HG03460 (cell line): ENCODE measurements around the gene PRPF40A.

Experiments used
- ATAC-seq: cut with Tn5 transposase; IDR thresholded peaks from one replicate; pipeline ENCODE4 v1.9.1; 2021; ENCODE audit not compliant: unreplicated experiment

The PRPF40A gene

DNA sequence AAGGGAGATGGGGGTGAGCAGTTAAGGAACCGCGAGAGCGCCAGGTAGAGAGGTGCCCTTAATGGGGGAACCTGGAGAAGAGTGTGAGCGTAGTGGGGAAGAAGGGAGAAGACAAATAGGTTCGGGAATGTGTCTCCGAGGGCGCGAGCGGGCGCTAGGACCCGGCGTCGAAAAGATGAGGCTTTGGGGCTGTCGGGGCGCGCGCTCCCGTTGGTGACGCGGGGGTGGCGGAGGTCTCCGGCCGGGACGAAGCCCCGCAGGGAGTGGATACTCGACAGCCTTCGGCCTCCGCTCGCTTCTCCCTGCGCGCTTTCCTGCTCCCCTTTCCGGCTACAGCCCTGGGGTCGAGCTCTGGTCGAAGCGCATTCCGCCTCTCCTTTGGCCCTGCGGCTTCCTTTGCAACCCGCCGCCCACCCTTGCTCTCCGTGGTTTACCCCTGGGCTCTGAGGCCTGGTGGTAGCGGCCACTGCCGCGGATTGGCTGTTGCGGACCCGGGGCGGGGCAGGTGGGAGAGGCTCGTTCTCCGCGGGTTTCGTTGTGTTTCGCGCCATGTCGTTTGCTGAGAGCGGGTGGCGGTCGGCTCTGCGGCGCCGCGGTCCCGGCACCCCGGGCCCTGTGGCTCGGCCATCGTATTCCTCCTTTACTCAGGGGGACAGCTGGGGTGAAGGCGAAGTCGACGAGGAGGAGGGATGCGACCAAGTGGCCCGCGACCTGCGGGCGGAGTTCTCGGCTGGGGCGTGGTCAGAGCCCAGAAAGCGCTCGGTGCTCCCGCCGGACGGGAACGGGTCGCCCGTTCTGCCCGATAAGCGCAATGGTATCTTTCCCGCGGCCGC is 1.0 kb upstream of the PRPF40A start, which contains the start of gene ARL6IP6:
Gene ARL6IP6 (plus strand): TSS at position 545 of the 833 bp plus-strand sequence. CDS start 5 bp downstream, at position 550.
- ATAC-seq = peak; percentile 64

DNA sequence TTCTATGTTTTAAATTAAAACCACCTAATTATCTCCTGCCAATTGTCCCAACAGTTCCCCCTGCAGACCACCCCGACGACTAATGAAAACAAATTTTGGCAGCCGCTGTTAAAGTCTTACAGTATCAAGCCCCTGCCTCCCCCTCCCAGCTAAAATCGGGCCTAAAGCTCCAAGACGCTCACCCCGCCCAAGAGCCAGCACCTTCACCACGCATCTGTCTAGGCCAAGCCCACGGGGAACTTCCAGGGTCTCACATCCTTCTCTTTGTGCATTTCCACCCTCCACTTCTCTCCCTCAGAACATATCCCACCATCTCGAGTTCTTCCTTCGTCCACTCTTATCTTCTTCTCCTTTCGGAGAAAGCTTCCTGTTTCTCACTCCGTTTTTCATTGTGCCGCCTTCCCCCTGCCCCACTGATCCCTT is 445 bp downstream of the PRPF40A start:
- ATAC-seq = peak; percentile 0

DNA sequence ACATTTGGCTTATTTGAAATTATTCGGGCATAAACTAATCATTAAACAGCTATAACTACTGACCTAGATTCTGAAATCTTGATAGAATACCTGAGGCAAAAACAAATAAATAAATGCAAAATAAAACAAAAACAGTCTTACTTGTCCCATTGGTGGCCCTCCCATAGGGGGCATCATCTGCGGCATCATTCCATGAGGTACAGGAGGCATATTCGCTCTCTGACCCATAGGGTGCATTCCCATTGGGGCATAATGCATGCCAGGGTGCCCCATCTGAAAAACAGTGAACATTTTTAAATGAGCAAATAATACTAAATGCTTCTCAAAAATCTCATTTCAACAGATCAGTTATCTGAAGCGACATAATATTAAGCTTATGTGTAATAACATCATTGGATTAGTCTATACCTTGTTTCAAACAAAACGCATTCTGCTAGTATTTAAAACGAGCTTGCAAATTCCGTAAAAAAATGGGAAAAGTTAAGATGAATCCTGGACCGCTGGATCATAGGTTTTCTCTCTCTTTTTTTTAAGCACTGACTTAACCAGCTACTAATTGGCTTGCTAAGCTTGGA is 1.3 kb downstream of the PRPF40A start:
- no peak for ATAC-seq

DNA sequence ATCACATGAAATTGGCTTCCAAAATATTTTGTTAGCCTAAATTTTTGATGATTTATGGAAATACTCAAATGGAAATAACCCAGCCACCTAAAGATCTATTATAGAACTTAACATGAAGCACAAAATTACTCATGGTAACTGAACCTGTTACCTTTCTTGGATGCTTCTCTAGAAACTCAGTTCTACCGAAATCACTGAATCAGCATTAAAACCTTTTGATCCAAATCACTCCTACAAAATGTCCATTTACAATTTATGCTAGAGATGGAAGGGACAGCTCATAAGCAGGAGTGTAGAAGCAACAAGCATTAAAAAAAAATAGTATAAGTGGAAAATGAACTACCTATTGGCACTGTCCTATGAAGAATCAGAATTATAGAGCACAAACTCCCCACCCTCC is 2.1 kb downstream of the PRPF40A start:
- no peak for ATAC-seq

DNA sequence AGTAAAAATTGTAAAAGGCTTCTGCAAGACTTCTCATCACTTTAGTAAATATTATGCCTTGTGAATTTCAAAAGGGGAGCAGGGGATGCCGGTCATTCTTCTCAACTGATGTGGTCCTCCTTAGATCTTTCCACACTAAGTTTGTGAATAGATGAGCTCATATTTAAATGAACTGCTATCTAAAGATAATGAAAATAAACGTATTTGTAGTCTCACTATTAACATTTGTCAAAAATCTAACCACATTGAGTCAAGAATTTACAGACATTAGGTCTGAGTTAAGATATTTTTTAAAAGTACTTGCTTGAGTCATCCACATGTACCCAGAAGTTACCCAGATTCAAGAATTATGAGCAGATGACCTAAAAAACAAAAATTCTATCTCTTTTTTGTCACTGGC is 6.5 kb downstream of the PRPF40A start:
- no peak for ATAC-seq

DNA sequence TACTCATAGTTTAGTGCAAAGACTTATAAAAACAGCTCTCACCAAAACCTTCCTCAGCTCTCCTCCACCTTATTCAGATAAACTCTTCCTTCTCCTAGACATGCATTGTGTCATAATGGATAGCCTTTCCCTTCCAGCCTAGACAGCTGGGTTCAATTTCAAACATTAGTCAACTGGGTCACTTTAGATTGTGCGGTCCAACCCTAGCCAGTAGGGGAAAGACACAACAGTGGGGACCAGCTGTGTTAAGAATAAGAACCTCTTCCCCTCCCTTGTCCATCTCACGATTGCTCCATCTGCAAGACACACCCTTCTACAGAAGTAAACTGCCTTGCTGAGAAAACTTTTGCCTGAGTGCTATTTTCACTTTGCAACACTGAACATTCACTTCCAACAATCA is 8.5 kb downstream of the PRPF40A start:
- ATAC-seq = no peak

DNA sequence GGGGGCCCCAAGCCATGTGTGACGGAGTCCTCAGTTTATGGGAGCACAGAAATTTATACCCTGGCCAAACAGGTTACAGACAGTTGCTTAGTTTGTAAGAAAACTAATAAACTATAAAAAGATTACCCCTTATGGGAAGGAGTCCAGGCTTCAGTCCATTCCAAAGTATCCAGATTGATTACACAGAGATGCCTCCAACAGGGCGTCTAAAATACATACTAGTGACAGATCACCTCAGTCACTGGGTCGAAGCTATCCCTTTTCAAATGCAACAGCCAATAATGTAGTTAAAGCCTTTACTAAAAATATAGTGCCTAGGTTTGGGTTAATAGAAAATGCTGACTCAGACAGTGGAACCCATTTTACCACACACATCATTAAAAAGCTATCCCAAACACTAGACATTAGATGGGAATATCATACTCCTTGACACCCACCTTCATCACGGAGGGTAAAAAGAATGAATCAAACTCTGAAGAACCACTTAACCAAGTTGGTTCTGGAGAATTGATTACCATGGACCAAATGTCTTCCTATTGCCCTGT is 10.7 kb downstream of the PRPF40A start:
- no peak for ATAC-seq

DNA sequence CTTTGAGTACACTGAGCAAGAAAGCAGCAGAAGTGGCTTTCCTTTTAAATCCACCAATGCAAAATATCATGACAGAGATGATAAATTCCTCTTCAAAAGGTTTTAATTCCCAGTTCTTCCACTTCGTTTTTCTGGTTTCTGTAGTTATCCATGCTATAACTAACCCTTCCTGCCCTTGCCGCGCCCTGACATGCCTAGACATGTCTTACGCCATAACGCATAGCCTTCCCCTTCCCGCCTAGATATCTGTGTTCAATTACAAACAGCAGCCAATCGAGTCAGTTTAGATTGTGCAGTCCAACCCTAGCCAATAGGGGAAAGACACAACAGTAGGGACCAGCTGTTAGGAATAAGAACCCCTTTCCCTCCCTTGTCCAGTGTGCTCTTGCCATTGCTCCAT is 16.1 kb downstream of the PRPF40A start:
- no peak for ATAC-seq

DNA sequence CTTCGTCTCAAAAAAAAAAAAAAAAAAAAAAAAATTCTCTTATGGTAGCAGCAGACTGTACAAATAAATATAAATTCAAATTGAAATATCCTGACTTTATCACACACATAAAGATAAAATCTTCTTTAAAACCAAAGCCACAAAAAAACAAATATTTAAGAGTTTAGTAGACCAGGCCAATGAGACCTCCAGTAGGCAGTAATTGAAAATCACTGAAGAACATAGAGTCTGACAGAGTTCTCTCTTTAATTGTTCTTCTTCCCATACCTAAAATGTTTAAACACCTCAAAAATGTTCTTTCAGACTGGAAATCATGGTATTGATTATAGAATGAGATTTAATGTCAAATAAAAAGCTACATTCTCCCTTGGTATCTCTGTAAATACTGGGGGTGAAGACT is 20.8 kb downstream of the PRPF40A start:
- no peak for ATAC-seq

DNA sequence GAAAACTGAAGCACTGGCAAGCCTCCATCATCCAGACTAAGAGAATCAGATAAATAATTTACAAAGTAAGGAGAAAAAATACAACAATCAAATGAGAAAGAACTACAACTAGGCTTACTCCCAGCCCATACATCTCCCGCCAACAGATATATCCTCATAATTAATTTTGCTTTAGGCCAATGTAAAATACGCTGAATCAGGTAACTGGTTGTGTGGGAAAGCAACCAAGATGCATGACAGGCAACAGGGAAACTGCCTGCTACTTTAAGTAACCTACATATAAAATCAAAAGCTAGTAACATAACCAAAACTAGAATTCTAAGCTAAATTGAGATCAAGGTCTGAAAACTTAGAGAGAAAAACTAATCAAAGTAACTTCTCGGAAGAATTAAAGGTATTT is 21.5 kb downstream of the PRPF40A start:
- ATAC-seq = no peak

DNA sequence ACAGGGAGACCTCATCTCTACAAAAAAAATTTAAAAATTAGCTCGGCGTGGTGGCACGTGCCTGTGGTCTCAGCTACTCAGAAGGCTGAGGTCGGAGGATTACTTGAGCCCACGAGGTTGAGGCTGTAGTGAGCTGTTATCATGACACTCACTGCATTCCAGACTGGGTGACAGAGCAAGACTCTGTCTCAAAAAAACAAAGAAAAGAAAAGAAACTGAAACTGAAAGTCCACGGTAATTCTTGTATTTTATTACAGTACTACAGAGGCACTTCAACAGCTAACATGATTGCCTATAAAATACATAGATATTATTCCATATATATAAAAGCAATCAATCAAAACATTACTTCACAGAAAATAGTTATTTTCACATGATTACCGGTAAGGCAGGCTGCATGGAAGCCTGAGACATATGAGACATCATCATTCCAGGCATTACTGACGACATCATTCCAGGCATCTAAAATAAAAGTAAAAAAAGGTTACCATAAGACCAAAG is 23.1 kb downstream of the PRPF40A start:
- ATAC-seq = peak; percentile 52

DNA sequence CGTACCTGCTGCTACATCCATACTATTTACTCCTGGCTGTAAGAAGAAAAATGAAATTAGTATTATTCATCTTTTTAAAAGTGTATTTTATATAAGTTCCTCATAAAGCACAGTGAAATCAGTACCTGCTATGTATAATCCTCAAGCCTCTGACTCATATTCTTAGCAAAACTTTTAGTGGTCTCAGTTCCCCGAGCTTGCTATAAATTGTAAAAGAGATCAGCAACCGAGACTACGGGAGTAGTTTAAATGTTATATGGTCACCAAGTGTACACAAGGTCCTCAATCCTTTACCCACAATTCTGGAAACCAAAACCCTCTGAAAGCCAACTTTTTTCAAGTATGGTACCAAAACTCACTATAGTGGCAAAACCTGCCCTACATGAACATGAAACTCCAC is 24.2 kb downstream of the PRPF40A start:
- ATAC-seq = peak; percentile 80

DNA sequence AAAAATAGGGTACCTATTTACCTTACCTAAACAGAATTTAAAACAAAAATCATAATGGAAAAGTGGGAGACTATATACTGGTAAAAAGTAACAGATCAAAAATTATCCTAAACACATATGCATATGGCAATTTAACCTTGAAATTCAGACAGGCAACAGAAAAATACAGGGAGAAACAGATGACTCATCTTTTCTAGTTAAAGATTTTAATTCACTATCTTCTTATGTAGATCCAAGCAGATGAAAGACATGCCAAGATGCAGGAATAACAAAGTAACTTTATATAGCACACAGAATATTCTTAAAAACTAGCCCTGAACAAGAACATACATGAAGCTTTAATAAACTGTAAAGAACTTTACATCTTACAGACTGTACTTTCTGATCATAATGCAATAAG is 30.9 kb downstream of the PRPF40A start:
- ATAC-seq = no peak

DNA sequence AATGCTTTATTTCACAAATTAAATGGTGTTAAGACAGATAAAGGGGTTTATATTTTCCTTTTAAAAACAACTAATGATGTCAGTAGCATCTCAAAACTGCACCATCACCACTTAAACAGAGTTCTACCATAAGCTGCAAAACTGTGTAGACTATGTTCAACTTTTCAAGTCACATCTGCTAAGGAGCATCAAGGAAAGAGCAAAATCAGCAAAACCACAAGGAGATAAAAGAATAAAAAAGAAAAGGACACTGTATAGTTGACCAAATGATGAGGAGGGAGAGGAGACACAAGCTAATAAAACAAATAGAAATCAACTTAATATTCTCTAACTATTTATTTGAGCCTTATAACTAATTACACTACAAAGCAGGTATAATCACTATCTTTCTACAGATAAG is 33.9 kb downstream of the PRPF40A start:
- ATAC-seq = no peak

DNA sequence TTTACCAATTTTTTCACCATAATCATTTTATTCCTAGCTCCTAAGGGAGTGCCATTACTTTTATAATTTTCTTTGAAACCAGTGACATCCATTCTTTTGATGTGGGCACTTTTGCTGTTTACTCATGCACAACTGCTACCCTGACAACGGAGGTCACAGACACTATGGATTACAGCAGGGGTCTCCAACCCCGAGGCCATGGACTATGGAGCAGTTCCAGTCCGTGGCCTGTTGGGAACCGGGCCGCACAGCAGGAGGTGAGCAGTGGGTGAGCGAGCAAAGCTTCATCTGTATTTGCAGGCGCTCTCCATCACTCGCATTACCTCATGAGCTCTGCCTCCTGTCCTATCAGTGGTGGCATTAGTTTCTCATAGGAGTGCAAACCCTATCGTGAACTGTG is 34.6 kb downstream of the PRPF40A start:
- ATAC-seq = no peak

DNA sequence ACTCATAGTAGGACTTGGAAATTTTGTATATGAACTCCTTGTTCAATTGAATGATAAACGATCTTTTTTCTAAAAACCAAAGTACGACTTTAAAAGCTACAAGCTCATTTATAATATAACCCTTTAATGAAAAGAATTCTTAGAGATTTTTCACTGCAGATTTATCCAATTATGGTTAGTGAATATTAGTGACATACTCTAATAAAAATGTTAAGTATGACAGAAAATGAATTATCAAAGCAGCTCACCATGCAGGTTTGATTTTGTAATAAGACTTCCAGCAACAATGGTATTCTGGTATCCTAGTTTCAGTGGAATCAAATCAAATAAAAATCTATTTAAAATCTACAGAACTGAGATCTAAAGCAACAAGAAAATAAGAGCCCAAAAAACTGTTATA is 38.5 kb downstream of the PRPF40A start:
- ATAC-seq = no peak

DNA sequence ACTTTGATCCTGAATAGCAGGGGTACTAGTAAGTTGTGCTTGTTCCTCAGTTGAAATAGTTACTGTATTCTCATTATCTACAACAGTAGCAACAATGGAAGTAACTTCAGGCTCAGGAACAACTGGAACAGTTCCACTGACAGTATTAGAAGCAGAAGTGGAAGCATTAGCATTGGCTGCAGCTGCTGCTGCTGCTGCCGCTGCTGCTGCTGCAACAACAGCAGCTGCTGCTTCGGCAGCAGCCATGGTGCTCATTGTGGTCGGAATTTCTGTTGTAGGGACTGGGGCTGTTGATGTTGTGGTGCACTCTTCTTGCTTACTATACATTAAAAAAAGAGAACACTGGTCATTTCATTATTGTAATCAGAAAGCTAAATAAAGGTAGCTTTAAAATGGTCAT is 40.8 kb downstream of the PRPF40A start:
- ATAC-seq = no peak

DNA sequence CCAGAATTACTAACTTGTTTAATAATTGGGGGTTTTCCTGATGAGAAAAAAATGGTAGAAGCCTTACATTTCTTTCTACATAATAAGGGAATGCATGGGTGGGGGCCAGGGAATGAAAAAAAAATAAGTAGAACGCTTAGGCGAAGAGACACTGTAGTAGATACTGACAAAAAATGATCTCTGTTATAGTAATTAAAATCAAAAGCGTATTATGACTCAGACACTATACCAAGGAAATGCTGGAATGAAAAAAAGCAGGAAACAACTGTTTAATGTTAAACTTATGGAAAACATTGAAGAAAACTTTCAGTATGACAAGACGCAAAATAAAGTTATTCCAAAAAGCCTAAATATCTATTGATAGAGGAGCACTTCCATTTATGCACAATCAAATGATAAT is 42.9 kb downstream of the PRPF40A start:
- no peak for ATAC-seq

DNA sequence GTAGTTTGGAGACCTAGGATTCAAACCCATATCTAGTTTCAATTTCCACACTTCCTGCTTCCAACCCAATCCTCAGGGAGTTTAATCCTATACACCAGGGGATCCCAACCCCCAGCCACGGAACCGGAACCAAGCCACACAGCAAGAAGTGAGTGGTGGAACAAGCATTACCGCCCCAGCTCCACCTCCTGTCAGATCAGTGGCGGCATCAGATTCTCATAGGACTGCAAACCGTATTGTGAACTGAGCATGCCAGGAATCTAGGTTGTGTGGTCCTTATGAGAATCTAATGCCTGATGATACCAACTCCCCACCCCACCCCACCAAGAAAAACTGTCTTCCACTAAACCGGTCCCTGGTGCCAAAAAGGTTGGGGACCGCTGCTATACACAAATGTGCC is 52.5 kb downstream of the PRPF40A start:
- ATAC-seq = no peak

DNA sequence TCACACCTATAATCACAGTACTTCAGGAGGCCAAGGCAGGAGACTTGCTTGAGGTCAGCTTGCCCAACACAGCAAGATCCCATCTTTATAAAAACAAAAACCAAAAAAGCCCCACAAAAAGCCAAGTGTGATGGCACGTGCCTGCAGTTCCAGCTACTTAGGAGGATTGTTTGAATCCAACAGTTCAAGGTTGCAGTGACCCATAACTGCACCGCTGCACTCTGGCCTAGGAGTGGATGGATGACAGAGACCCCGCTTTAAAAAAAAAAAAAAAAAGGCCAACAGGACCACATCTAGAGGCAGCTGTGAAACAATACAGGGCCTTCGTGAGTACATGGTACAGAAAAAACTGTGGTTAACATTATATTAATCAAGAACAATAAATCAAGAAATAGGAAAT is 56.2 kb downstream of the PRPF40A start:
- ATAC-seq = no peak

DNA sequence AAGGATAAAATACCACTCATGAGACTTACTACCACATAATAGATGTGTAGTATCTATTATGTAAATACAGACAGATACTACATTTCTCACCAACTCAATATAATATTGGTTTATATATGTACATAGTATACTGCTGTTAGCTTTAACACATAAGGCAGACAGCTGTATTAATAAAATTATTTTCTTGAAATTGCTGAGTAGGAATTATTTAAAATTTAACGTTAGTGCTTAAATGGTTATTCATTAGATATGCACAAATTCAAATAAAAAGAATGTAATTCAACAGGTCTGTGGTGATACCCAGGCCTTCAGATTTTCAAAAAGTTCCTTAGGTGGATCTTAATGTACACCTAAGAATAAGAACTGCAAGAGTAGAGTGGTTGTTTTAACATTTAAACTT is 59.0 kb downstream of the PRPF40A start:
- no peak for ATAC-seq

DNA sequence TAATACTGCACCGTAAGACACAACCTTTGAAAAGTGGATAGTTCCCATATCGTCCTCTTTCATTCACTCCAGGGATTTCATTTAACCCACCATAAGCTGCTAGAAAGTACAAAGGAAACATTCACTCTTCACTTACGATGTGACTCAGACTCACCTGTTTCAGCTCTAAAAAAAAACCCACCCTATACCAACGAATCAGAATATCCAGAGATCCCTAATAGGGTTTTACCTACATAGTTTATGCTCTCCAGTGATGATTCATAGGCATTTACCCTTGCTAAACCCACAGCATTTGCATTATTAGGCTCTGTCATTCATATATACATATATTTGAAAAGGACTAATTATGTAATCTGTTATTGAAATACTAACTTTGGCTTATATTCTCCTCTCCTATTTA is 60.2 kb downstream of the PRPF40A start:
- peak; percentile 69 for ATAC-seq
